Mesenchymal stem cell (in vitro differentiated cells and primary cell): ENCODE measurements around the gene CRYGS.
"Not testable (repeated sequence)": the region's sequence is repeated elsewhere in the genome, so short reads cannot be mapped to it uniquely, and the experiment has no call there.

Experiments used
- DNase-seq: peaks from one replicate; pipeline ENCODE4 v3.0.0-alpha.2; 2013
- H2AFZ ChIP-seq: one replicate; pipeline ENCODE4 v1.6.1; 2013; ENCODE audit warnings: low read depth, mild to moderate bottlenecking, control low read depth, inconsistent platforms, low read length, moderate library complexity
- H2AK5ac ChIP-seq: 2 replicates; pipeline ENCODE4 v1.6.1; 2013; ENCODE audit warnings: low read length, moderate library complexity, mild to moderate bottlenecking, inconsistent platforms; ENCODE audit not compliant: severe bottlenecking
- H2BK120ac ChIP-seq: one replicate; pipeline ENCODE4 v1.6.1; 2013; ENCODE audit warnings: low read depth, mild to moderate bottlenecking, inconsistent platforms, low read length, moderate library complexity
- H2BK12ac ChIP-seq, 2 experiments: one replicate each; pipeline ENCODE4 v1.6.1; 2013; ENCODE audit warnings: inconsistent platforms in 2 of 2, low read length in 2 of 2, mild to moderate bottlenecking in 2 of 2, moderate library complexity in 2 of 2, control low read depth in 1 of 2
- H2BK15ac ChIP-seq: one replicate; pipeline ENCODE4 v1.6.1; 2013; ENCODE audit warnings: mild to moderate bottlenecking, low read depth, inconsistent platforms; ENCODE audit not compliant: poor library complexity, severe bottlenecking
- H2BK5ac ChIP-seq: 2 replicates; pipeline ENCODE4 v1.6.1; 2013; ENCODE audit warnings: low read depth, mild to moderate bottlenecking, low read length, control low read depth, inconsistent platforms; ENCODE audit not compliant: poor library complexity, severe bottlenecking
- H3K14ac ChIP-seq, 2 experiments: one replicate each; pipeline ENCODE4 v1.6.1; 2013; ENCODE audit warnings: inconsistent platforms in 2 of 2, low read length in 2 of 2, control low read depth in 1 of 2, mild to moderate bottlenecking in 1 of 2, moderate library complexity in 1 of 2
- H3K18ac ChIP-seq, 2 experiments: one replicate each; pipeline ENCODE4 v1.6.1; 2013; ENCODE audit warnings: inconsistent platforms in 2 of 2, low read length in 2 of 2, control low read depth in 1 of 2, low read depth in 1 of 2, mild to moderate bottlenecking in 1 of 2
- H3K23ac ChIP-seq, 2 experiments: one replicate each; pipeline ENCODE4 v1.6.1; 2013; ENCODE audit warnings: inconsistent platforms in 2 of 2, low read length in 2 of 2, mild to moderate bottlenecking in 2 of 2, moderate library complexity in 2 of 2, control low read depth in 1 of 2
- H3K27ac ChIP-seq: 2 replicates; pipeline ENCODE4 v1.5.1; 2013; ENCODE audit warnings: mild to moderate bottlenecking, moderate library complexity, low read length, control low read depth, inconsistent platforms; ENCODE audit not compliant: poor library complexity, severe bottlenecking
- H3K27me3 ChIP-seq, 2 experiments: 2 replicates each; pipeline versions ENCODE4 v1.6.1 to v1.7.0; 2013; ENCODE audit warnings: low read length in 2 of 2, mild to moderate bottlenecking in 2 of 2, moderate library complexity in 2 of 2, control low read depth in 1 of 2, inconsistent platforms in 1 of 2; ENCODE audit not compliant: control insufficient read depth in 1 of 2, insufficient read depth in 1 of 2
- H3K36me3 ChIP-seq, 2 experiments: 2 replicates each; pipeline versions ENCODE4 v1.6.1 to v1.7.0; 2013; ENCODE audit warnings: low read length in 2 of 2, control low read depth in 1 of 2, inconsistent platforms in 1 of 2, low read depth in 1 of 2, mild to moderate bottlenecking in 1 of 2; ENCODE audit not compliant: insufficient read depth in 2 of 2, control insufficient read depth in 1 of 2
- H3K4ac ChIP-seq, 2 experiments: one replicate each; pipeline ENCODE4 v1.6.1; 2013; ENCODE audit warnings: inconsistent platforms in 2 of 2, low read length in 2 of 2, mild to moderate bottlenecking in 2 of 2, moderate library complexity in 2 of 2, control low read depth in 1 of 2, low read depth in 1 of 2
- H3K4me1 ChIP-seq: 2 replicates; pipeline ENCODE4 v1.6.1; 2013; ENCODE audit warnings: low read depth, low read length, control low read depth; ENCODE audit not compliant: control insufficient read depth, insufficient read depth
- H3K4me2 ChIP-seq: 2 replicates; pipeline ENCODE4 v1.6.1; 2013; ENCODE audit warnings: low read length, mild to moderate bottlenecking, inconsistent platforms; ENCODE audit not compliant: poor library complexity, severe bottlenecking
- H3K4me3 ChIP-seq, 2 experiments: 2 replicates each; pipeline versions ENCODE4 v1.5.1 to v1.7.0; 2013; ENCODE audit warnings: low read length in 2 of 2, mild to moderate bottlenecking in 2 of 2, control low read depth in 1 of 2, low read depth in 1 of 2; ENCODE audit not compliant: insufficient read depth in 1 of 2
- H3K79me1 ChIP-seq: replicated peaks from 2 replicates; pipeline ENCODE4 v1.6.1; 2013; ENCODE audit warnings: mild to moderate bottlenecking, control low read depth, low read length, inconsistent platforms; ENCODE audit not compliant: poor library complexity, severe bottlenecking
- H3K9ac ChIP-seq: 2 replicates; pipeline ENCODE4 v1.7.0; 2013; ENCODE audit warnings: mild to moderate bottlenecking, low read length, moderate library complexity
- H3K9me3 ChIP-seq: 2 replicates; pipeline ENCODE4 v1.7.0; 2013; ENCODE audit warnings: mild to moderate bottlenecking, low read length; ENCODE audit not compliant: control insufficient read depth
- H4K8ac ChIP-seq: one replicate; pipeline ENCODE4 v1.6.1; 2013; ENCODE audit warnings: inconsistent platforms, mild to moderate bottlenecking, low read length, moderate library complexity
- H4K91ac ChIP-seq: one replicate; pipeline ENCODE4 v1.6.1; 2013; ENCODE audit warnings: mild to moderate bottlenecking, low read length, inconsistent platforms
- WGBS: methylation state at CpG from one replicate; pipeline ENCODE4 v1.1.7; 2013; ENCODE audit warnings: mixed read lengths; 5-methylcytosine and 5-hydroxymethylcytosine counted together

The CRYGS gene

DNA sequence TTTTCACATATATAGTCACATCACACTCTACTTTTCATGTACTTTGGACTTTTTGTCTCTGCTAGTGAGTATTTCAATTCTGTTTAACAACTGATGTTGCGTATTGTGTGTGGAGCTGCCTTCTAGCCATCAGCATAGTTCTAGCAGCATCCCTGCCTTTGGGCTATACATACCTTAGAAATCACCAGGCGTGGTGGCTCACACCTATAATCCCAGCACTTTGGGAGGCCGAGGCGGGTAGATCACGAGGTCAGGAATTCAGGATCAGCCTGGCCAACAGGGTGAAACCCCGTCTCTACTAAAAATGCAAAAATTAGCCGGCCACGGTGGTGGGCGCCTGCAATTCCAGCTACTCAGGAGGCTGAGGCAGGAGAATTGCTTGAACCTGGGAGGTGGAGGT is 42.1 kb upstream of the CRYGS start:
- H3K36me3 ChIP-seq: peaks cover under 1 to 50% of the 10 kb centered on the region in 2 experiments
- not testable (repeated sequence) for H3K9ac ChIP-seq, H3K18ac ChIP-seq, H3K79me1 ChIP-seq, H2BK12ac ChIP-seq, H3K4me2 ChIP-seq, H4K8ac ChIP-seq, H3K4ac ChIP-seq, H2AK5ac ChIP-seq, H3K4me1 ChIP-seq, H3K27me3 ChIP-seq, H2BK120ac ChIP-seq, DNase-seq, H3K14ac ChIP-seq, H2BK15ac ChIP-seq, H3K27ac ChIP-seq, H2BK5ac ChIP-seq, H3K23ac ChIP-seq, H3K4me3 ChIP-seq, H4K91ac ChIP-seq, H2AFZ ChIP-seq, H3K9me3 ChIP-seq
- WGBS: 92% methylated on average over 9 of the region's 9 CpGs

- no peaks in the 10 kb centered on the region for H3K4me1 ChIP-seq
- H3K27me3 ChIP-seq: no peaks in the 10 kb centered on the region
- no peak overlapping the region for H3K14ac ChIP-seq
- H3K4me2 ChIP-seq: no peak overlapping the region
- no peaks in the 10 kb centered on the region for H3K9me3 ChIP-seq
- peak; percentile 24 for DNase-seq
- H3K23ac ChIP-seq: no peak overlapping the region
- H3K18ac ChIP-seq: no peak overlapping the region
- H3K36me3 ChIP-seq: peaks cover 3 to 74% of the 10 kb centered on the region in 2 experiments
- no peak overlapping the region for H4K8ac ChIP-seq
- H3K4ac ChIP-seq: no peak overlapping the region
- no peak overlapping the region for H3K4me3 ChIP-seq
- H2AK5ac ChIP-seq: no peak overlapping the region
- peaks cover 8% of the 10 kb centered on the region for H3K79me1 ChIP-seq
- H3K27ac ChIP-seq: no peak overlapping the region
- no peak overlapping the region for H3K9ac ChIP-seq
- no peak overlapping the region for H2BK5ac ChIP-seq
- no peak overlapping the region for H2BK120ac ChIP-seq
- no peak overlapping the region for H4K91ac ChIP-seq
- 68% methylated on average over 4 of the region's 5 CpGs for WGBS
- H2BK15ac ChIP-seq: no peak overlapping the region
- no peak overlapping the region for H2BK12ac ChIP-seq
- no peak overlapping the region for H2AFZ ChIP-seq
Observed at GRCh38 chr3:186583831-186584230, 39.7 kb upstream of the CRYGS start.

DNA sequence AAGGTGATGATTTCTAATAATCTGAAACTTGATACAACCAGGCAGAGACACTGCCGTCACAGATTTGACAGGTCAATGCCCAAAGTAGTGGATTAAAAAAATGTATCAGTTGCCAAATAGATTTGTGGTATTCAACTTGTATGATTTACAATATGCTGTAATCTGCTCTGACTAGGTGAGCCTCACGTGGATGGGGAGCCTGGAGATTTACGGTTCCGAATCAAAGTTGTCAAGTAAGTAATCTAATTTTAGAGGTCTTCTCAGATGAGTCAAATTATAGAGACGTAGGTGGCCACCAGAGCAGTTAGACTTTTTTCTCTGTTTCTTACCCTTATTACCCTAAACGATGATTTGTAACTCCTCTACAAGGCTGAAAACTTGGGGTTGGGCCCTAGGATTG is 38.4 kb upstream of the CRYGS start:
- Histone ChIP-seq H3K9ac (no peak overlapping the region), H2AFZ (no peak overlapping the region), H3K23ac (no peak overlapping the region), H4K91ac (no peak overlapping the region), H4K8ac (no peak overlapping the region), H2BK15ac (no peak overlapping the region), H2BK120ac (no peak overlapping the region), H2AK5ac (no peak overlapping the region), H3K4ac (no peak overlapping the region), H3K18ac (no peak overlapping the region), H3K36me3 (peaks cover 3 to 87% of the 10 kb centered on the region in 2 experiments), H3K79me1 (peaks cover 8% of the 10 kb centered on the region), H3K27me3 (no peaks in the 10 kb centered on the region), H3K14ac (no peak overlapping the region), H3K9me3 (no peaks in the 10 kb centered on the region), H2BK12ac (no peak overlapping the region), H3K4me3 (no peak overlapping the region), H3K4me2 (no peak overlapping the region), H3K27ac (no peak overlapping the region), H2BK5ac (no peak overlapping the region), H3K4me1 (no peaks in the 10 kb centered on the region)
- WGBS: over 99% methylated on average over 5 of the region's 6 CpGs
- DNase-seq: no peak

- Histone ChIP-seq H3K4ac (no peak overlapping the region), H3K27ac (no peak overlapping the region), H2AK5ac (no peak overlapping the region), H3K23ac (no peak overlapping the region), H2BK5ac (no peak overlapping the region), H3K18ac (no peak overlapping the region), H4K91ac (no peak overlapping the region), H3K14ac (no peak overlapping the region), H3K36me3 (peaks cover 3 to 99% of the 10 kb centered on the region in 2 experiments), H3K9ac (no peak overlapping the region), H3K79me1 (peaks cover 11% of the 10 kb centered on the region), H3K4me3 (no peak overlapping the region), H2BK12ac (no peak overlapping the region), H3K27me3 (no peaks in the 10 kb centered on the region), H2AFZ (no peak overlapping the region), H3K4me1 (no peaks in the 10 kb centered on the region), H4K8ac (no peak overlapping the region), H3K4me2 (no peak overlapping the region), H3K9me3 (no peaks in the 10 kb centered on the region), H2BK120ac (no peak overlapping the region), H2BK15ac (no peak overlapping the region)
- DNase-seq: no peak
- WGBS: 100% methylated on average over 1 of the region's 3 CpGs
Observed at GRCh38 chr3:186580785-186581184, 36.6 kb upstream of the CRYGS start.
